ENCODE data around the gene PRRG2. TPM values are rescaled to one million over a fixed set of nuclear protein-coding genes. Genes with fewer than 3 reads are reported as not detected.

The PRRG2 gene
- total RNA-seq, 1 donor from 2014 or later, result 0.76 TPM

GRCh38 chr19:49579193-49579592 is 1.9 kb upstream of the PRRG2 start:
- intact Hi-C loops (cut with DNase I), result no loop called here
- DNase-seq (ENCODE audit: missing footprints) (no peak), ATAC-seq (no peak)

DNA sequence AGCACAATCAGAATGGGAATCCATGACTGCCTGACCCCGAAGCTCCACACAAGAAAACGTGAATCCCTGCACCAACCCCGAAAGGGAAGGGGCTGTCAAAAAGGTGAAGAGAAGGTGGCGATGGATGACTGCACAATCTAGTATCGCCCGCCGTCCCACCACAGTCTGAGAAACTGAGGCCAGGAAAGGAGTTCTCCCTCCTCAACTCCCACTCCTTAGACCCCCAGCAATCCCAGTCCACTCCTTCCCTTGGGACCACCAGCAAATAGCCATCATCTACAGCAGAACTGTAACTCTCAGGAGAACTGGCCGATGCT is 1.2 kb upstream of the PRRG2 start:
- ATAC-seq (no peak), DNase-seq (ENCODE audit: missing footprints) (no peak)
- intact Hi-C loops (cut with DNase I), result no loop called here

DNA sequence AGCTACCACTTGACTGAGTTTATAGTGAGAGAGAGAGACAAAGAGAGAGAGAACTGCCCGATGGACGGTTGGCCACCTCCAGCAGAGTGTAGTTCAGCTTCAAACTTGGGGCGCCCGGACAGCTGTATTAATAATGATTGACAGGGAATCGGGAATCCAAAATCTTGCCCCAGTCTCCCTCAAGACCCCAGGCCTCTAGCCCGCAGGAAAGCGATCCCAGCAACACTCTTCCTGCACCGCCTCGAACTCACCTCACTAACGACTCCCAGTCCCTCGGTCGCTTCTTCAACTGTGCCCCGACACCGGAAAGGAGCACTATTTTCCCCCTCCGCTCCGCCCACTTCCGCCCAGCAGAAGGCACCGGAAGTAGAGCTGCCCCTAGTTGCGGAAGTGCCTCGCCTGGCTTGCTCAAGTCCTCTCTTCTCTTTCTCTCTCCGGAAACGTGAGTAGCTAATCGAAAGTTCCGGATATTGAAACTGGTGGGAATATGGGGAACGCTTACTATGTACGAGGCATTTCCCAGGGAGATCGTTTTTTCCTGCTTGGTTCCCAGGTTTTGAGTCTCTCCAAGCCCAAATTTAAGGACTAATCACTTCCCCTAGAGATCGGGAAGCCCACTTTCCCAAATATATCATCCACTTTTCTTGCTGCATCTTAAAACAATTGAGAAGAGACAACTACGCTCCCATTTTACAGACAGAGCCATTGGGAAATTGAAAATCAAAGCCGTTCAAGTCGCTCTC is 681 bp upstream of the PRRG2 start, which contains the start of gene NOSIP:
Gene NOSIP (minus strand): TSS at position 293 of the 743 bp plus-strand sequence. CDS start 19,865 bp downstream, outside the sequence.
- intact Hi-C loops (cut with DNase I), result no loop called here
- ATAC-seq, result peak; percentile 98

GRCh38 chr19:49583239-49583638 is 2.1 kb downstream of the PRRG2 start:
- no peak for ATAC-seq
- intact Hi-C loops (cut with DNase I), result no loop called here
- no peak for DNase-seq (ENCODE audit: missing footprints)

More for the DNA sequence above, 681 bp upstream of the PRRG2 start, which contains the start of gene NOSIP:
- peak; percentile 95 for DNase-seq (ENCODE audit: missing footprints)

GRCh38 chr19:49585023-49585422 is 3.9 kb downstream of the PRRG2 start:
- intact Hi-C loops (cut with DNase I), result no loop called here
- ATAC-seq (no peak), DNase-seq (ENCODE audit: missing footprints) (no peak)

DNA sequence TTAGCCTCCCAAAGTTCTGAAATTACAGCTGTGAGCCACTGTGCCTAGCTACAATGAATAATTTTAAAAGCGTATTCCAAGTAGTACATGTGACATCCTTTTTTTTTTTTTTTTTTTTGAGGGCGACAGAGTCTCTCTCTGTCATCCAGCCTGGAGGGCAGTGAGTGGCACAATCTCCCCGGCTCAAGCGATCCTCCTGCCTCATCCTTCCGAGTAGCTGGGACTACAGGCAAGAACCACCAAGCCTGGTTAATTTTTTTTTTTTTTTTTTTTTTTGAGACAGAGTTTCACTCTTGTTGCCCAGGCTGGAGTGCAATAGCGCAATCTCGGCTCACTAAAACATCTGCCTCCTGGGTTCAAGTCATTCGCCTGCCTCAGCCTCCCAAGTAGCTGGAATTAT is 6.1 kb downstream of the PRRG2 start:
- intact Hi-C loops (cut with DNase I), result no loop called here
- ATAC-seq (no peak), DNase-seq (ENCODE audit: missing footprints) (no peak)

DNA sequence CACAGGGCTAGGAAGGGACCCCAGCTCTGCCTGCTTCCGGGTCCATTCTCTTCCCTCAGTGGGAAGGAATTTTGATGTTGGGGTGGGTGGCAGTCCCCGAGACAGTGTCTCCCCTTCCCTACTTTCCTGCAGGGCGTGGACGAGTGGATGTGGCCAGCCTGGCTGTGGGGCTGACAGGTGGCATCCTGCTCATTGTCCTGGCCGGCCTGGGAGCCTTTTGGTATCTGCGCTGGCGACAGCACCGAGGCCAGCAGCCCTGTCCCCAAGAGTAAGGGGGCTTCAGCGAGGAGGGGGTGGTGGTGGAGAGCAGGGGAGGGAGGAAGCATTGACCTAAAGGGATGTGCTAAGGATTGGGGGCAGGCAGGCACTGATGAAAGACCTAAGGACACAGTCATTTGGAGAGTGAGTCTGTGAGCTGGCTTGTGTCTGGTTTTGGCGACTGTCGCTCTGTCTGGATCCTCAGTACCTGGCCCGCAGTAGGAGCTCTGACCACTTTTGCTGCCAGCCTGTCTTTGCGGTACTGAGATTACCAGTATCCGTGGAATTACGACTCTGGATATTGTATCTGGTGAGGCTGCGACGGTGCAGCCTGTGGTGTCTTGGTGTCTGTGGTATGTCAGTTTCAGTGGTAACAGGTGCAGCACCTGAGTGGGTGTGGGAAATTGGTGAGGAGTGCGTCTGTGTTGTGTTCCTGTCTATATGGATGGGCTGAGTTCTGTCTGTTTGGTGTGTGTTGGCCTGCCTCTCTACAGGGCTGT is 7.4 kb downstream of the PRRG2 start:
- no peak for DNase-seq (ENCODE audit: missing footprints)
- intact Hi-C loops (cut with DNase I), result no loop called here
- no peak for ATAC-seq

DNA sequence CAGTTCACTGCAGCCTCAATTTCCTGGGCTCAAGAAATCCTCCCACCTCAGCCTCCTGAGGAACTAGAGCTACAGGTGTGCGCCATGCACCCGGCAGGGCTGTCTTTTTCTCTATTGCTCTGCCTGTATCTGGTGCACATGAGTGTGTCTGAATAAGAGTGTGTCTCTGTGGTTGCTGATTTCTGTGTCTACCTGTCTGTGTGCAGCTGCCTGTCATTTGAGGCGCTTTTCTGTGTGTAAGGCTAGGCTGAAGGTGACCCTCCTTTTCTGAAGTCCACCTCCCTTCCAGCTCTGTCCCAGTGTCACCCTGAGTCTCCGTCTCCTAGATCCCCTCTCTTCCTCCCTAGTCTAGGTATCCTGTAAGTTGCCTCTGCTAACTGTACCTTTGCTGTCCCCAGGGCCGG is 8.4 kb downstream of the PRRG2 start:
- DNase-seq (ENCODE audit: missing footprints) (no peak), ATAC-seq (no peak)
- intact Hi-C loops (cut with DNase I), result no loop called here

GRCh38 chr19:49590071-49590970 is 9.2 kb downstream of the PRRG2 start:
- intact Hi-C loops (cut with DNase I), result loop anchor here (2.0 to 5.0 kb wide), 2 partner anchors 50 to 82 kb away; partner anchors contain the start of gene RRAS
- peak; percentile 89 for ATAC-seq

DNA sequence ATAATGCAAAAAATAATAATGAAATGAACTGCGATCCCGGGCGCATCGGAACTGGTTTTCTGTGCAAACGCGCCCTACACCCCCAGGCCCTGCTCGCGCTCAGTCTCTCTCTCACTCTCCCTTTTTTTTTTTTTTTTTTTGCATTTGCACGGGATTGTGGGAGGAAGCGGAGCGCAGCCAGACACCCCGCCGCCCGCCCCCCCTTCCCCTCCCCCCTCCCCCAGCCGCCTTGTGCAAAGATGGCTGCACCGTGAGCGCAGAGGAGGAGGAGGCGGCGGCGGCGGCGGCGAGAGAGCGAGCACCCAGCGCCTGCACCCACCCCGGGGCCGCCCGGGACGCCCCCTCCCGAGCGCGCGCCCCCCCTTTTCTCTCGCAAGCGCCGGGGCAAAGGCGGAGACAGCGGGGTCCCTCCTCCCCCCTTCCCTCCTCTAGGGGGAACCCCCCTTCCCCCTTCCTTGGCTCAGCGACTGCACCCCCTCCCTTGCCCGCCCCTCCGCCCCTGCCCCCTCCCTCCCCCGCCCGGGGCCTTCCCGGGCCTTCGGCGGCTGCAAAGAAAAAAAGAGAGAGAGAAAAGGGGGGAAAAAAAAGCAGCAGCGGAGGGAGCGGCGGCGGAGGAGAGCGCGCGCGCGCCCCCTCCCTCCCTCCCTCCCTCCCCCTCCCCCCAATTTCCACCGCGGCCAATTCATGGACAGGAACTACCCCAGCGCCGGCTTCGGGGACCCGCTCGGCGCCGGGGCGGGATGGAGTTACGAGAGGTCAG is 10.0 kb downstream of the PRRG2 start, which contains the start of gene PRR12:
Gene PRR12 (plus strand): TSS at position 212 of the 760 bp plus-strand sequence. CDS start 473 bp downstream, at position 685.
- ATAC-seq, result peak; percentile 66
- intact Hi-C loops (cut with DNase I), result loop anchor here (2.0 to 5.0 kb wide), 2 partner anchors 50 to 81 kb away; partner anchors contain the start of gene RRAS
- peak; percentile 75 for DNase-seq (ENCODE audit: missing footprints)

More at GRCh38 chr19:49590071-49590970, 9.2 kb downstream of the PRRG2 start:
- peak; percentile 98 for DNase-seq (ENCODE audit: missing footprints)

- ATAC-seq (no peak), DNase-seq (ENCODE audit: missing footprints) (no peak)
- intact Hi-C loops (cut with DNase I), result loop anchor here (2.0 to 5.0 kb wide), 2 partner anchors 49 to 80 kb away; partner anchors contain the start of gene RRAS
Measured at GRCh38 chr19:49591731-49592485, 10.8 kb downstream of the PRRG2 start.

GRCh38 chr19:49592486-49593232 is 11.5 kb downstream of the PRRG2 start:
- DNase-seq (ENCODE audit: missing footprints) (no peak), ATAC-seq (no peak)
- intact Hi-C loops (cut with DNase I), result loop anchor here (5.0 kb wide), 1 partner anchor 80 kb away; no protein-coding TSS in a partner anchor

DNA sequence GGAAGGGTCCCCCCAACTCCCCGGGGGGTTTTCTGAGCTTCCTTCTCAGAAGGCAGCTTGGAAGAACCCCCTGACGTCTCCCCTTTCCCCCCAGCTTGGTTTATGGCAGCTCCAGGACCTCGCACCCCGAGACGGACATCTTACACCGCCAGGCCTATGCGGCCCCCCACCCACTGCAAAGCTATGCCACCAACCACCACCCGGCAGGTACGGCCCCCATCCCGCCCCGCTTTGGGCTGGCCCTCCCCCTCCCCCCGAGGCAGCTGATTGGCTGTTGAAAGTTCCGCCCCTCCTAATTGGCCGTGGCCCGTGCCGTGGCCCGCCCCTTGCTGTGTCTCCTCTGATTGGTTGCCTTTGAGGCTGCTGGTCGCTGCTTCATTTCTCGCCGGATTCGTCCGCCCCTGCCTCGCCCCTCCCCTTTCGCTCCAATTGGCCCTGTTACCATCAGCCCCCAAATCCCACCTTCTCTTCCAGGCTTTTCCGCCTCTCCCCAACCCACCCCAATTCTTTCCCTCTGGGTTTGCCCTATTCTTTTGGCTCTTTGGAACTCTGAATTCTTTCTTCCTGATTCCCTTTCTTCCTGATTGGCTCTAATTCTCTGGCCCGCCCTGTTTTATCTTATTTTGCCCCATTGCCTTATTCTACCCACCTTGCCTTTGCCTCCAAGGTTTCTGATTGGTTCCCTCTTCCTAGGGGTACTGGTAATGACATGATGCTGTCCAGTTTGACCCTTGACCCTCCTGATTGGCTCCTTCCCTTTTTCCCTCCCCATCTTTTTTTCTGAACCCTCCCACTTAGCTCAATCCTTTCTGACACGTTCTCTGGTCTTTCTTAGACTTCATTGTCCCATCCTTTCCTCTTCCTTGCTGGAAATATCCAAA is 12.4 kb downstream of the PRRG2 start:
- DNase-seq (ENCODE audit: missing footprints) (peak; percentile 95), ATAC-seq (peak; percentile 63)
- intact Hi-C loops (cut with DNase I), result loop anchor here (5.0 kb wide), 1 partner anchor 79 kb away; no protein-coding TSS in a partner anchor

GRCh38 chr19:49594157-49594992 is 13.3 kb downstream of the PRRG2 start:
- intact Hi-C loops (cut with DNase I), result loop anchor here (5.0 kb wide), 1 partner anchor 78 kb away; no protein-coding TSS in a partner anchor
- ATAC-seq, result no peak
- no peak for DNase-seq (ENCODE audit: missing footprints)
